Peyer's patch (tissue), 4 donors: Measurements from ENCODE around the gene DOCK1. TPM values are rescaled to one million over a fixed set of nuclear protein-coding genes. Genes with fewer than 3 reads are reported as not detected.

Experiments
- DNase-seq, 3 donors: peaks; one replicate each; pipeline ENCODE4 v3.0.0-alpha.2; 2017 to 2019
- H3K27ac ChIP-seq, 4 donors: fragments of 200-600 bp; sonication (generic); one replicate each; pipeline ENCODE4 v1.5.1; 2016 to 2019
- H3K27me3 ChIP-seq, 2 donors: fragments of 200-600 bp; sonication (generic); one replicate each; pipeline ENCODE4 v1.5.1; 2019
- H3K36me3 ChIP-seq, 3 donors: fragments of 200-600 bp; sonication (generic); one replicate each; pipeline ENCODE4 v1.5.1; 2016 to 2019
- H3K4me1 ChIP-seq, 4 donors: fragments of 200-600 bp; sonication (generic); one replicate each; pipeline ENCODE4 v1.5.1; 2016 to 2019
- H3K4me3 ChIP-seq, 4 donors: fragments of 200-600 bp; sonication (generic); 1 replicate in 3 of 4; 2 replicates in 1 of 4; pipeline ENCODE4 v1.5.1; 2016 to 2019; ENCODE audit warnings: mild to moderate bottlenecking in 1 of 4
- H3K9me3 ChIP-seq, 4 donors: fragments of 200-600 bp; sonication (generic); one replicate each; pipeline ENCODE4 v1.5.1; 2016 to 2019; ENCODE audit warnings: mild to moderate bottlenecking in 1 of 4
- CTCF ChIP-seq, 6 experiments: fragments of 450-650 bp in 4 of 6; fragments of 200-600 bp in 2 of 6; sonication (generic) in 1 of 6; IDR thresholded peaks; one replicate each; pipeline ENCODE4 v1.5.1; 2017 to 2019; ENCODE audit warnings: antibody characterized with exemption in 6 of 6, mild to moderate bottlenecking in 3 of 6, moderate library complexity in 1 of 6
- POLR2A ChIP-seq, 2 donors: fragments of 450-650 bp; IDR thresholded peaks; one replicate each; pipeline ENCODE4 v1.5.1; 2017; ENCODE audit warnings: antibody characterized with exemption in 2 of 2, mild to moderate bottlenecking in 2 of 2, moderate library complexity in 2 of 2
- total RNA-seq, 4 donors: library from RNA; depleted of rRNA; stranded (reverse); fragments of >200 nt; gene quantifications; one replicate each; pipeline ENCODE4 v1.1.0, GENCODE V29; 2016

Gene DOCK1
- total RNA-seq, 4 donors from 2014 or later: 42.0 to 117 (median 92.2) TPM

GRCh38 chr10:126945351-126946030 lies 40.3 kb downstream of the DOCK1 start:
- peaks cover 0 to under 1% (median 0%) of the 10 kb centered on the region in 4 donors for H3K4me1 ChIP-seq
- no peak overlapping the region for H3K27ac ChIP-seq
- no peak overlapping the region for H3K4me3 ChIP-seq
- no peaks in the 10 kb centered on the region for H3K36me3 ChIP-seq
- H3K27me3 ChIP-seq: no peaks in the 10 kb centered on the region
- TF ChIP-seq CTCF (IDR thresholded peaks at IDR 0.05) (no peak), POLR2A (IDR thresholded peaks at IDR 0.05) (no peak)
- DNase-seq: no peak
- H3K9me3 ChIP-seq: no peaks in the 10 kb centered on the region

GRCh38 chr10:126946746-126947145 lies 41.5 kb downstream of the DOCK1 start:
- H3K36me3 ChIP-seq: no peaks in the 10 kb centered on the region

GRCh38 chr10:126948355-126949160 lies 43.3 kb downstream of the DOCK1 start:
- H3K4me3 ChIP-seq: no peak overlapping the region
- H3K9me3 ChIP-seq: no peaks in the 10 kb centered on the region
- no peak for TF ChIP-seq CTCF (IDR thresholded peaks at IDR 0.05)
- H3K36me3 ChIP-seq: no peaks in the 10 kb centered on the region
- no peak for DNase-seq
- H3K27ac ChIP-seq: no peak overlapping the region
- no peaks in the 10 kb centered on the region for H3K27me3 ChIP-seq
- H3K4me1 ChIP-seq: no peaks in the 10 kb centered on the region

More at GRCh38 chr10:126946746-126947145, 41.5 kb downstream of the DOCK1 start:
- no peak for DNase-seq
- no peak overlapping the region for H3K4me3 ChIP-seq
- no peaks in the 10 kb centered on the region for H3K9me3 ChIP-seq
- H3K27me3 ChIP-seq: no peaks in the 10 kb centered on the region
- no peak for TF ChIP-seq POLR2A (IDR thresholded peaks at IDR 0.05)
- no peak for TF ChIP-seq CTCF (IDR thresholded peaks at IDR 0.05)
- H3K4me1 ChIP-seq: no peaks in the 10 kb centered on the region
- no peak overlapping the region for H3K27ac ChIP-seq

- TF ChIP-seq CTCF (IDR thresholded peaks at IDR 0.05) (no peak), POLR2A (IDR thresholded peaks at IDR 0.05) (no peak)
- Histone ChIP-seq H3K9me3 (no peaks in the 10 kb centered on the region), H3K4me1 (no peaks in the 10 kb centered on the region), H3K27ac (no peak overlapping the region), H3K4me3 (no peak overlapping the region), H3K36me3 (no peaks in the 10 kb centered on the region), H3K27me3 (no peaks in the 10 kb centered on the region)
- no peak for DNase-seq
Observed at GRCh38 chr10:126949161-126949503, 43.9 kb downstream of the DOCK1 start.

- Histone ChIP-seq H3K4me3 (no peak overlapping the region), H3K4me1 (peaks cover 0 to 8% (median 0%) of the 10 kb centered on the region in 4 donors), H3K9me3 (no peaks in the 10 kb centered on the region), H3K36me3 (no peaks in the 10 kb centered on the region), H3K27me3 (no peaks in the 10 kb centered on the region), H3K27ac (no peak overlapping the region)
- no peak for DNase-seq
- no peak for TF ChIP-seq CTCF (IDR thresholded peaks at IDR 0.05)
- TF ChIP-seq POLR2A (IDR thresholded peaks at IDR 0.05): no peak
Observed at GRCh38 chr10:126950401-126951105, 45.3 kb downstream of the DOCK1 start.
